HG03442 (cell line): ENCODE results near the gene LSAMP.

ENCODE experiments used
- ATAC-seq: cut with Tn5 transposase; IDR thresholded peaks from one replicate; pipeline ENCODE4 v1.9.1; 2021; ENCODE audit warnings: mild to moderate bottlenecking, moderate library complexity; ENCODE audit not compliant: unreplicated experiment

Gene LSAMP

GRCh38 chr3:116059421-116060096 lies 385.7 kb downstream of the LSAMP start:
- no peak for ATAC-seq

- ATAC-seq: no peak
These were observed 386.4 kb downstream of the LSAMP start for GRCh38 chr3:116058844-116059243.

- ATAC-seq: peak; percentile 28
These were observed 387.8 kb downstream of the LSAMP start for GRCh38 chr3:116057400-116058006.

- ATAC-seq: peak; percentile 82
These were observed 389.0 kb downstream of the LSAMP start for GRCh38 chr3:116056280-116056679.

GRCh38 chr3:116053017-116053416 lies 392.3 kb downstream of the LSAMP start:
- ATAC-seq: no peak

- ATAC-seq: no peak
These were observed 392.7 kb downstream of the LSAMP start for GRCh38 chr3:116052602-116053001.

GRCh38 chr3:116051586-116051985 lies 393.7 kb downstream of the LSAMP start:
- no peak for ATAC-seq

GRCh38 chr3:116051040-116051439 lies 394.2 kb downstream of the LSAMP start:
- ATAC-seq: peak; percentile 74

- no peak for ATAC-seq
These were observed 394.9 kb downstream of the LSAMP start for GRCh38 chr3:116050311-116050915.

- ATAC-seq: no peak
These were observed 396.3 kb downstream of the LSAMP start for GRCh38 chr3:116048991-116049390.

- ATAC-seq: no peak
These were observed 398.9 kb downstream of the LSAMP start for GRCh38 chr3:116046350-116046749.

- ATAC-seq: no peak
These were observed 400.0 kb downstream of the LSAMP start for GRCh38 chr3:116045314-116045713.

- ATAC-seq: no peak
These were observed 405.1 kb downstream of the LSAMP start for GRCh38 chr3:116040152-116040551.

GRCh38 chr3:116039651-116039985 lies 405.7 kb downstream of the LSAMP start:
- no peak for ATAC-seq

- ATAC-seq: no peak
These were observed 406.2 kb downstream of the LSAMP start for GRCh38 chr3:116038968-116039650.

- peak; percentile 98 for ATAC-seq
These were observed 407.1 kb downstream of the LSAMP start for GRCh38 chr3:116037954-116038911.

- no peak for ATAC-seq
These were observed 409.9 kb downstream of the LSAMP start for GRCh38 chr3:116035429-116035828.

- ATAC-seq: no peak
These were observed 410.5 kb downstream of the LSAMP start for GRCh38 chr3:116034794-116035193.

- no peak for ATAC-seq
These were observed 411.2 kb downstream of the LSAMP start for GRCh38 chr3:116034086-116034485.

- no peak for ATAC-seq
These were observed 411.8 kb downstream of the LSAMP start for GRCh38 chr3:116033516-116033915.

- ATAC-seq: peak; percentile 49
These were observed 413.1 kb downstream of the LSAMP start for GRCh38 chr3:116032176-116032575.
